Stromal cell of bone marrow (primary cell): Measurements from ENCODE around the gene MYCBP2.
"Not testable (repeated sequence)": the region's sequence is repeated elsewhere in the genome, so short reads cannot be mapped to it uniquely, and the experiment has no call there.

Experiments used
- DNase-seq: peaks from one replicate; pipeline ENCODE4 v3.0.0-alpha.2; 2012; ENCODE audit warnings: low read depth

MYCBP2 gene

GRCh38 chr13:77291774-77292173, 35.1 kb downstream of the MYCBP2 start:
- DNase-seq = no peak

- DNase-seq = no peak
These were observed 36.6 kb downstream of the MYCBP2 start for GRCh38 chr13:77290342-77290741.

GRCh38 chr13:77289851-77290250, 37.0 kb downstream of the MYCBP2 start:
- no peak for DNase-seq

GRCh38 chr13:77285632-77286031, 41.3 kb downstream of the MYCBP2 start:
- not testable (repeated sequence) for DNase-seq

- DNase-seq = no peak
These were observed 41.8 kb downstream of the MYCBP2 start for GRCh38 chr13:77285098-77285497.

- DNase-seq = no peak
These were observed 52.8 kb downstream of the MYCBP2 start for GRCh38 chr13:77274126-77274525.

- no peak for DNase-seq
These were observed 57.8 kb downstream of the MYCBP2 start for GRCh38 chr13:77269141-77269540.

GRCh38 chr13:77267362-77267761, 59.5 kb downstream of the MYCBP2 start:
- DNase-seq = peak; percentile 10

GRCh38 chr13:77265336-77265735, 61.6 kb downstream of the MYCBP2 start:
- DNase-seq = no peak

- DNase-seq = no peak
These were observed 64.7 kb downstream of the MYCBP2 start for GRCh38 chr13:77262198-77262597.

GRCh38 chr13:77250975-77251374, 75.9 kb downstream of the MYCBP2 start:
- DNase-seq = no peak

GRCh38 chr13:77245224-77245623, 81.7 kb downstream of the MYCBP2 start:
- not testable (repeated sequence) for DNase-seq

GRCh38 chr13:77239312-77239711, 87.6 kb downstream of the MYCBP2 start:
- DNase-seq = no peak

- DNase-seq = no peak
These were observed 91.4 kb downstream of the MYCBP2 start for GRCh38 chr13:77235456-77236022.

- no peak for DNase-seq
These were observed 93.7 kb downstream of the MYCBP2 start for GRCh38 chr13:77233159-77233558.

GRCh38 chr13:77230560-77230959, 96.3 kb downstream of the MYCBP2 start:
- no peak for DNase-seq

- DNase-seq = no peak
These were observed 100.9 kb downstream of the MYCBP2 start for GRCh38 chr13:77225946-77226345.

GRCh38 chr13:77222909-77223308, 104.0 kb downstream of the MYCBP2 start:
- DNase-seq = no peak

GRCh38 chr13:77222000-77222690, 104.7 kb downstream of the MYCBP2 start:
- DNase-seq = no peak

GRCh38 chr13:77219401-77219800, 107.5 kb downstream of the MYCBP2 start:
- DNase-seq = no peak

- DNase-seq = no peak
These were observed 108.6 kb downstream of the MYCBP2 start for GRCh38 chr13:77218274-77218673.

GRCh38 chr13:77215543-77215942, 111.4 kb downstream of the MYCBP2 start:
- DNase-seq = no peak

GRCh38 chr13:77213644-77214043, 113.2 kb downstream of the MYCBP2 start:
- no peak for DNase-seq

GRCh38 chr13:77207943-77208342, 119.0 kb downstream of the MYCBP2 start:
- peak; percentile 27 for DNase-seq
